ENCODE results near the gene FAM13C. TPM values are rescaled to one million over a fixed set of nuclear protein-coding genes. Genes with fewer than 3 reads are reported as not detected.
A peak's percentile ranks its signal among the peaks of the same experiment; 100 is the strongest.

The FAM13C gene
- total and polyA plus RNA-seq, 2 of the 13 experiments (the other 11 are each of a cell fraction or from before 2014, with no cell fraction given), result 0.07 to 0.26 TPM

- H3K9me3 ChIP-seq (ENCODE audit: low read length), result no peaks in the 10 kb centered on the region
- no peaks in the 10 kb centered on the region for H3K4me1 ChIP-seq (ENCODE audit: insufficient read depth, low read length)
- TF ChIP-seq KMT2B (CRISPR knock-in tag; IDR thresholded peaks at IDR 0.05) (no peak), ZNF713 (CRISPR knock-in tag; IDR thresholded peaks at IDR 0.05) (no peak), MYNN (CRISPR knock-in tag; IDR thresholded peaks at IDR 0.05; ENCODE audit: low read depth) (no peak), SRSF9 (IDR thresholded peaks at IDR 0.05; ENCODE audit: borderline replicate concordance, insufficient read depth, low read depth, low read length, poor library complexity, severe bottlenecking) (no peak), SAP130 (CRISPR knock-in tag; IDR thresholded peaks at IDR 0.05; ENCODE audit: low read depth) (no peak), NCOA2 (CRISPR knock-in tag; IDR thresholded peaks at IDR 0.05) (no peak), ZNF841 (CRISPR knock-in tag; IDR thresholded peaks at IDR 0.05; ENCODE audit: borderline replicate concordance) (no peak), ELF3 (CRISPR knock-in tag; IDR thresholded peaks at IDR 0.05) (no peak), MBNL3 (CRISPR knock-in tag; conservative IDR thresholded peaks at IDR 0.05) (no peak), NFAT5 (CRISPR knock-in tag; IDR thresholded peaks at IDR 0.05) (no peak), GTF3A (CRISPR knock-in tag; conservative IDR thresholded peaks at IDR 0.05) (no peak), FOXJ3 (CRISPR knock-in tag; IDR thresholded peaks at IDR 0.05; ENCODE audit: borderline replicate concordance) (no peak), FOXC1 (CRISPR knock-in tag; IDR thresholded peaks at IDR 0.05; ENCODE audit: borderline replicate concordance) (no peak), GABPB1 (CRISPR knock-in tag; IDR thresholded peaks at IDR 0.05) (no peak), FIP1L1 (IDR thresholded peaks at IDR 0.05; ENCODE audit: borderline replicate concordance, insufficient read depth, low read depth, low read length) (no peak), ATF5 (CRISPR knock-in tag; IDR thresholded peaks at IDR 0.05; ENCODE audit: low read depth) (no peak), FOXP1 (IDR thresholded peaks at IDR 0.05) (no peak), FOXP1 (CRISPR knock-in tag; IDR thresholded peaks at IDR 0.05) (no peak), BRD4 (CRISPR knock-in tag; IDR thresholded peaks at IDR 0.05) (no peak), THAP11 (CRISPR knock-in tag; IDR thresholded peaks at IDR 0.05) (no peak), ZNF432 (CRISPR knock-in tag; IDR thresholded peaks at IDR 0.05; ENCODE audit: borderline replicate concordance) (no peak)
- H3K9ac ChIP-seq (ENCODE audit: insufficient read depth, low read depth, low read length), result no peak overlapping the region
- no peak overlapping the region for H3K27ac ChIP-seq (ENCODE audit: extremely low read length, insufficient read depth, low read length)
- 0% methylated on average over 1 of the region's 1 CpG for WGBS (ENCODE audit: low lambda C conversion rate)
- no peak overlapping the region for H2AFZ ChIP-seq (ENCODE audit: low read length)
- ChIA-PET CTCF (ENCODE audit: low intra/inter-chr PET ratio, low total read pairs) (no interaction called here), POLR2A (no interaction called here)
- no peaks in the 10 kb centered on the region for H3K79me2 ChIP-seq (ENCODE audit: insufficient read depth, low read length)
- ATAC-seq, result peak; percentile 48; the same call in 2 of the 3 replicates
- no TSS peak for BruUV-seq (replicated peaks)
- H3K36me3 ChIP-seq (replicated peaks in 1 of 2; ENCODE audit: control insufficient read depth in 1 of 2, insufficient read depth in 2 of 2, low read length in 2 of 2), result no peaks in the 10 kb centered on the region
- no peak overlapping the region for H3K4me2 ChIP-seq (ENCODE audit: low read depth, low read length)
- in situ Hi-C loops (cut with HindIII; ENCODE audit: extremely low pct_ligation_motif_present, low pct_unique_long_range_greater_than_20kb) (no loop called here), intact Hi-C loops (cut with micrococcal nuclease; ENCODE audit: unreplicated experiment) (no loop called here)
- no peak for DNase-seq (ENCODE audit: low spot score)
- FAIRE-seq, result no peak
- no peak overlapping the region for H3K4me3 ChIP-seq (replicated peaks in 1 of 3; ENCODE audit: insufficient read depth in 1 of 3, low read depth in 2 of 3, low read length in 3 of 3)
- peaks cover 0 to 4% of the 10 kb centered on the region in 2 experiments; a peak in 1 of 5 replicates for H3K27me3 ChIP-seq (ENCODE audit: control insufficient read depth in 1 of 2, insufficient read depth in 2 of 2, low read length in 2 of 2)
- H4K20me1 ChIP-seq (ENCODE audit: insufficient read depth, low read length), result no peaks in the 10 kb centered on the region
These were observed 26.3 kb upstream of the FAM13C start for GRCh38 chr10:59388671-59388976.

Data from HepG2 (cell line).